GM12878 (cell line): ENCODE measurements around the gene MYO15B.

Source experiments
- BCL3 ChIP-seq: IDR thresholded peaks from 2 replicates; pipeline ENCODE4 v1.6.1; 2011; ENCODE audit warnings: borderline replicate concordance, low read depth, mild to moderate bottlenecking, moderate library complexity, low read length; ENCODE audit not compliant: insufficient read depth, poor library complexity, severe bottlenecking
- CHD2 ChIP-seq: IDR thresholded peaks from 2 replicates; pipeline ENCODE4 v1.6.1; 2011; ENCODE audit warnings: low read depth, low read length, improper control_type of control experiment, borderline replicate concordance
- NRF1 ChIP-seq: conservative IDR thresholded peaks from 2 replicates; pipeline ENCODE4 v1.6.1; 2011; ENCODE audit warnings: mild to moderate bottlenecking, low read depth, low read length, improper control_type of control experiment
- RBBP5 ChIP-seq: fragments of 200-600 bp; sonication (generic); conservative IDR thresholded peaks from 2 replicates; pipeline ENCODE4 v1.6.1; 2016

- no peak for TF ChIP-seq RBBP5
- no peak for TF ChIP-seq NRF1
- no peak for TF ChIP-seq BCL3
- no peak for TF ChIP-seq CHD2
Measured at GRCh38 chr17:75624021-75624420, 36.4 kb downstream of the MYO15B start.
